IMR-90 (cell line): ENCODE data around the gene VPS8. TPM values are rescaled to one million over a fixed set of nuclear protein-coding genes. Genes with fewer than 3 reads are reported as not detected.

Experiments
- ATAC-seq: fragments of 200-7000 bp; cut with Tn5 transposase; 2 replicates; pipeline ENCODE4 v1.9.1; 2020; ENCODE audit warnings: low read depth, mild to moderate bottlenecking, moderate library complexity
- BruUV-seq: library from RNA; stranded (reverse); fragments of 400-500 nt; replicated peaks from 2 replicates; lab custom pipeline; 2021; lab: Mats Ljungman, UMichigan
- CTCF ChIA-PET: fragments of 300-600 bp; formaldehyde crosslinking; extraction: SDS; loops from one replicate; lab custom pipeline; 2021; ENCODE audit warnings: antibody characterized with exemption; lab: Yijun Ruan, JAX
- POLR2A ChIA-PET: fragments of 300-600 bp; sonication (Branson Sonifier 250); formaldehyde crosslinking; loops from one replicate; lab custom pipeline; 2022; ENCODE audit warnings: antibody characterized with exemption; ENCODE audit not compliant: unreplicated experiment; lab: Charles Lee
- DNase-seq: peaks from one replicate; pipeline ENCODE4 v3.0.0; 2013
- H2AFZ ChIP-seq: replicated peaks from 2 replicates; pipeline ENCODE3; 2013; ENCODE audit warnings: low read length, mild to moderate bottlenecking; ENCODE audit not compliant: poor library complexity
- H2AK5ac ChIP-seq: 2 replicates; pipeline ENCODE4 v1.6.1; 2013; ENCODE audit warnings: low read depth, low read length, inconsistent platforms
- H2AK9ac ChIP-seq: replicated peaks from 2 replicates; pipeline ENCODE3; 2013; ENCODE audit warnings: mild to moderate bottlenecking, low read depth, low read length, moderate library complexity; ENCODE audit not compliant: poor library complexity
- H2BK120ac ChIP-seq: 2 replicates; pipeline ENCODE4 v1.6.1; 2013; ENCODE audit warnings: low read depth, low read length, inconsistent platforms
- H2BK15ac ChIP-seq: 3 replicates; pipeline ENCODE4 v1.6.1; 2013; ENCODE audit warnings: low read depth, low read length, inconsistent platforms
- H2BK20ac ChIP-seq: 2 replicates; pipeline ENCODE4 v1.6.1; 2013; ENCODE audit warnings: low read depth, mild to moderate bottlenecking, inconsistent platforms, low read length, moderate library complexity
- H2BK5ac ChIP-seq: 2 replicates; pipeline ENCODE4 v1.6.1; 2013; ENCODE audit warnings: mild to moderate bottlenecking, low read depth, low read length, inconsistent platforms; ENCODE audit not compliant: poor library complexity, severe bottlenecking
- H3K14ac ChIP-seq: replicated peaks from 2 replicates; pipeline ENCODE4 v1.6.1; 2013; ENCODE audit warnings: low read depth, low read length, inconsistent platforms
- H3K18ac ChIP-seq: 2 replicates; pipeline ENCODE4 v1.6.1; 2013; ENCODE audit warnings: low read depth, low read length, control low read depth
- H3K23ac ChIP-seq: 2 replicates; pipeline ENCODE4 v1.6.1; 2013; ENCODE audit warnings: low read depth, low read length, inconsistent platforms
- H3K27ac ChIP-seq: 2 replicates; pipeline ENCODE4 v1.5.1; 2013; ENCODE audit warnings: mild to moderate bottlenecking, control low read depth, low read length; ENCODE audit not compliant: insufficient read depth
- H3K27me3 ChIP-seq: 2 replicates; pipeline ENCODE4 v1.6.1; 2013; ENCODE audit warnings: low read length; ENCODE audit not compliant: control insufficient read depth, insufficient read depth
- H3K36me3 ChIP-seq: 2 replicates; pipeline ENCODE4 v1.6.1; 2013; ENCODE audit warnings: low read length, mixed read lengths; ENCODE audit not compliant: control insufficient read depth, insufficient read depth
- H3K4ac ChIP-seq: 2 replicates; pipeline ENCODE4 v1.6.1; 2013; ENCODE audit warnings: low read depth, low read length, inconsistent platforms
- H3K4me1 ChIP-seq: 2 replicates; pipeline ENCODE4 v1.6.1; 2013; ENCODE audit warnings: low read length, mixed read lengths; ENCODE audit not compliant: control insufficient read depth, insufficient read depth
- H3K4me2 ChIP-seq: 2 replicates; pipeline ENCODE4 v1.6.1; 2013; ENCODE audit warnings: low read depth, mild to moderate bottlenecking, control low read depth, low read length, moderate library complexity
- H3K4me3 ChIP-seq: 2 replicates; pipeline ENCODE4 v1.5.1; 2013; ENCODE audit warnings: low read depth, mild to moderate bottlenecking, control low read depth, low read length, moderate library complexity; ENCODE audit not compliant: insufficient read depth
- H3K56ac ChIP-seq: 2 replicates; pipeline ENCODE4 v1.6.1; 2013; ENCODE audit warnings: low read length, inconsistent platforms; ENCODE audit not compliant: insufficient read depth; ENCODE audit errors: extremely low read depth
- H3K79me1 ChIP-seq, 2 experiments: 2 replicates each; pipeline ENCODE4 v1.6.1; 2013; ENCODE audit warnings: low read length in 2 of 2, inconsistent platforms in 1 of 2, low read depth in 1 of 2
- H3K9ac ChIP-seq: 2 replicates; pipeline ENCODE4 v1.6.1; 2013; ENCODE audit warnings: low read depth, low read length, control low read depth
- H3K9me1 ChIP-seq: 2 replicates; pipeline ENCODE4 v1.6.1; 2013; ENCODE audit warnings: low read length, inconsistent platforms; ENCODE audit not compliant: insufficient read depth
- H3K9me3 ChIP-seq: 2 replicates; pipeline ENCODE4 v1.6.1; 2013; ENCODE audit warnings: low read length; ENCODE audit not compliant: control insufficient read depth, insufficient read depth
- H4K20me1 ChIP-seq: 2 replicates; pipeline ENCODE4 v1.6.1; 2013; ENCODE audit warnings: low read length, inconsistent platforms; ENCODE audit not compliant: insufficient read depth
- H4K5ac ChIP-seq: 2 replicates; pipeline ENCODE4 v1.6.1; 2013; ENCODE audit warnings: mild to moderate bottlenecking, low read depth, low read length, control low read depth
- H4K8ac ChIP-seq, 2 experiments: 2 replicates each; pipeline ENCODE4 v1.6.1; 2013; ENCODE audit warnings: low read depth in 2 of 2, low read length in 2 of 2, control low read depth in 1 of 2, inconsistent platforms in 1 of 2
- H4K91ac ChIP-seq: 2 replicates; pipeline ENCODE4 v1.6.1; 2013; ENCODE audit warnings: low read depth, low read length, inconsistent platforms; ENCODE audit not compliant: insufficient read depth
- BHLHE40 ChIP-seq: fragments of 150-350 bp; IDR thresholded peaks from 2 replicates; pipeline ENCODE4 v1.6.1; 2016; ENCODE audit warnings: mild to moderate bottlenecking, low read depth, low read length
- CEBPB ChIP-seq: IDR thresholded peaks from 2 replicates; pipeline ENCODE4 v1.6.1; 2012; ENCODE audit warnings: low read depth, low read length, improper control_type of control experiment
- CHD1 ChIP-seq: IDR thresholded peaks from 2 replicates; pipeline ENCODE4 v1.6.1; 2012; ENCODE audit warnings: low read depth, low read length, improper control_type of control experiment
- CTCF ChIP-seq: conservative IDR thresholded peaks from 2 replicates; pipeline ENCODE4 v1.5.1; 2012; ENCODE audit warnings: mild to moderate bottlenecking, low read depth, low read length, improper control_type of control experiment
- ELK1 ChIP-seq: fragments of 150-350 bp; IDR thresholded peaks from 2 replicates; pipeline ENCODE4 v1.6.1; 2016; ENCODE audit warnings: low read depth, mild to moderate bottlenecking, low read length, moderate library complexity, borderline replicate concordance
- FOS ChIP-seq: fragments of 150-350 bp; IDR thresholded peaks from 2 replicates; pipeline ENCODE4 v1.6.1; 2016; ENCODE audit warnings: low read depth, low read length
- MAFK ChIP-seq: IDR thresholded peaks from 2 replicates; pipeline ENCODE4 v1.6.1; 2012; ENCODE audit warnings: low read depth, low read length, improper control_type of control experiment
- MXI1 ChIP-seq: IDR thresholded peaks from 2 replicates; pipeline ENCODE4 v1.6.1; 2012; ENCODE audit warnings: low read depth, mild to moderate bottlenecking, low read length, moderate library complexity, borderline replicate concordance
- NFE2L2 ChIP-seq: fragments of 150-350 bp; IDR thresholded peaks from 2 replicates; pipeline ENCODE4 v1.6.1; 2016; ENCODE audit warnings: low read depth, mild to moderate bottlenecking, low read length
- POLR2A ChIP-seq: IDR thresholded peaks from 2 replicates; pipeline ENCODE4 v1.6.1; 2012; ENCODE audit warnings: mild to moderate bottlenecking, low read depth, low read length
- RAD21 ChIP-seq: IDR thresholded peaks from 2 replicates; pipeline ENCODE4 v1.6.1; 2012; ENCODE audit warnings: low read length, improper control_type of control experiment
- RCOR1 ChIP-seq: IDR thresholded peaks from 2 replicates; pipeline ENCODE4 v1.6.1; 2012; ENCODE audit warnings: mild to moderate bottlenecking, low read length, improper control_type of control experiment; ENCODE audit not compliant: insufficient replicate concordance
- RFX5 ChIP-seq: IDR thresholded peaks from 2 replicates; pipeline ENCODE4 v1.8.0; 2012; ENCODE audit warnings: low read depth, mild to moderate bottlenecking, low read length, moderate library complexity
- SMC3 ChIP-seq: fragments of 150-350 bp; IDR thresholded peaks from 2 replicates; pipeline ENCODE4 v1.6.1; 2016; ENCODE audit warnings: low read depth, mild to moderate bottlenecking, antibody characterized with exemption, low read length, moderate library complexity
- USF2 ChIP-seq: fragments of 150-350 bp; IDR thresholded peaks from 2 replicates; pipeline ENCODE4 v1.6.1; 2017; ENCODE audit warnings: mild to moderate bottlenecking, antibody characterized with exemption, low read length, low read depth
- WGBS, 2 experiments: methylation state at CpG; one replicate each; pipeline versions ENCODE4 v1.1.5 to v1.1.7; 2013; ENCODE audit warnings: missing lambda C conversion rate in 2 of 2; ENCODE audit not compliant: insufficient read length in 1 of 2; ENCODE audit errors: extremely low coverage in 2 of 2; 5-methylcytosine and 5-hydroxymethylcytosine counted together
- dilution Hi-C: fragments of 300-500 bp; cut with HindIII; formaldehyde crosslinking; loops from one replicate; pipeline ENCODE4 v1.14.3; 2018; ENCODE audit warnings: low sequenced_read_pairs; ENCODE audit not compliant: unreplicated experiment
- in situ Hi-C: fragments of 300-500 bp; cut with MboI; formaldehyde crosslinking; loops from 3 replicates; pipeline ENCODE4 v1.14.3; 2019; ENCODE audit warnings: low sequenced_read_pairs, inconsistent platforms, mixed read lengths
- intact Hi-C: fragments of 100-400 bp; cut with micrococcal nuclease; formaldehyde crosslinking; loops from 2 replicates; pipeline ENCODE4 v1.10.0; 2022
- polyA plus RNA-seq, 3 experiments: library from polyadenylated mRNA; depleted of rRNA; stranded (reverse); fragments of >200 nt; gene quantifications; 2 replicates each; pipeline ENCODE4 v1.2.3, GENCODE V29; 2012; ENCODE audit warnings: low replicate concordance in 1 of 3
- total RNA-seq: library from RNA; depleted of rRNA; stranded (reverse); fragments of >200 nt; gene quantifications from 2 replicates; pipeline ENCODE4 v1.2.3, GENCODE V29; 2012

Gene VPS8
- total and polyA plus RNA-seq, 2 of the 4 experiments (the other 2 are of a cell fraction) = 14.0 to 56.1 TPM

- Histone ChIP-seq H3K4me3 (no peak overlapping the region), H3K27me3 (no peaks in the 10 kb centered on the region), H3K79me1 (no peaks in the 10 kb centered on the region), H3K9ac (no peak overlapping the region), H4K91ac (no peak overlapping the region), H2BK5ac (no peak overlapping the region), H4K5ac (no peak overlapping the region), H3K27ac (no peak overlapping the region), H3K4me2 (no peak overlapping the region), H3K18ac (no peak overlapping the region), H3K4ac (peak overlapping the region; percentile 35; the same call in 1 of the 2 replicates), H3K56ac (no peak overlapping the region), H3K4me1 (peaks cover 18% of the 10 kb centered on the region), H2BK120ac (peak overlapping the region; percentile 44; the same call in 1 of the 2 replicates), H2AFZ (peak overlapping the region; percentile 0), H3K14ac (0 out of 2 replicates have a peak overlapping the region, but pooled peaks have one; percentile 14), H2BK15ac (no peak overlapping the region), H2AK5ac (no peak overlapping the region; the same call in 1 of the 2 replicates), H3K9me1 (peaks cover 22% of the 10 kb centered on the region), H2BK20ac (peak overlapping the region; percentile 82; the same call in 1 of the 2 replicates), H3K36me3 (no peaks in the 10 kb centered on the region), H3K23ac (no peak overlapping the region), H2AK9ac (no peak overlapping the region), H4K8ac (no peak overlapping the region), H4K20me1 (no peaks in the 10 kb centered on the region), H3K9me3 (no peaks in the 10 kb centered on the region)
- ATAC-seq = no peak
- ChIA-PET POLR2A (no interaction called here), CTCF (interaction anchor here (1.4 to 2.0 kb wide), 2 partner anchors 20 to 221 kb away, joined by 3 to 11 read pairs; partner anchors contain the start of gene EPHB3)
- intact Hi-C loops (no loop called here), in situ Hi-C loops (no loop called here), dilution Hi-C loops (no loop called here)
- no peak for DNase-seq
- TF ChIP-seq ELK1 (no peak), POLR2A (no peak), RFX5 (no peak), USF2 (no peak), CEBPB (no peak), MXI1 (no peak), FOS (no peak), NFE2L2 (no peak), CTCF (no peak), BHLHE40 (no peak), CHD1 (no peak), MAFK (no peak), RCOR1 (no peak), RAD21 (no peak), SMC3 (no peak)
- 100% methylated on average over 1 of the region's 4 CpGs; no CpG with 5 or more reads in 1 of the 2 experiments for WGBS, 2 experiments
- BruUV-seq = no TSS peak
Measured at GRCh38 chr3:184781801-184782200, 30.2 kb upstream of the VPS8 start.
